NOMO-1 (cell line): ENCODE measurements around the gene C2CD3.
A peak's percentile ranks its signal among the peaks of the same experiment; 100 is the strongest.

ENCODE experiments used
- DNase-seq, 2 experiments: peaks; one replicate each; lab custom pipeline; 2025; ENCODE audit not compliant: unreplicated experiment in 2 of 2; lab: John Stamatoyannopoulos, UW

Gene C2CD3

DNA sequence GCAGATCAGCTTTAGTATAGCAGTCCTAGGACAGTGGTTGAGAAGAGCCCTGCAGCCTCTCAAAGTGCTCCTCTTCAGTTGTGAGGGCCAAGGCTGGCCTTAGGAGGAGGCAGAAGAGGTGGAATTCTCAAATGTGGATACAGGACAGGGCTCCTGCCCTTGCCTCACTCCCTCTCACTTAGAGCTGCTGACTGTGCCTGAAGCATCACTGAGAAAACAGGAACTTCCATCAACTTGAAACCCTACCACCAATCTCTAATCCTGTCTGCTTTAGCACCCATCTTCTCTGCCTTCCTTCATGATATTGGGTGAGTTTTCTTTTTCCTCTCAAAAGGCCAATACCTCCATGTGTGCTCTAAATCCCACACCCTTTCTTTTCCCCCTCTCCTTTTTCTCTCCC is 147.5 kb downstream of the C2CD3 start:
- peak; percentile 22 to 61 for DNase-seq

DNA sequence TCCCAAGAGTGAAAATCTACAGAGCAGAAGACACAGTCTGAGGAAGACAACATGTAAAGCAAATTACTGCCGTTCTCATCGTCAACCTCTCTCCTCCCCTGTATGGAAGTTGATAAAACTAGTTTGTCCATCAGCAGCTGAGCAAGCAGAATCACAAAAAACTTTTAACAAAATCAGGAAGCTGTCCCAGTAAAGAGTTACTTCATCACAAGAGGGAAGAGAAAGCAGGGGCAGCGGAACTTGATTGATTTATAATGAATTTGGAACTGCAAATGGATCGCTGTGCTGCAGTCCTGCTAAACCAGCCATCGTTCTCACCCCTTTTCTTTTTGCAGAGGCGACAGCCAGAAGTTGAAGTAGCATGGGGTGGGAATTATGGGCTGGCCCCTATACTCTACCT is 148.3 kb downstream of the C2CD3 start:
- DNase-seq = peak; percentile 81 to 85

DNA sequence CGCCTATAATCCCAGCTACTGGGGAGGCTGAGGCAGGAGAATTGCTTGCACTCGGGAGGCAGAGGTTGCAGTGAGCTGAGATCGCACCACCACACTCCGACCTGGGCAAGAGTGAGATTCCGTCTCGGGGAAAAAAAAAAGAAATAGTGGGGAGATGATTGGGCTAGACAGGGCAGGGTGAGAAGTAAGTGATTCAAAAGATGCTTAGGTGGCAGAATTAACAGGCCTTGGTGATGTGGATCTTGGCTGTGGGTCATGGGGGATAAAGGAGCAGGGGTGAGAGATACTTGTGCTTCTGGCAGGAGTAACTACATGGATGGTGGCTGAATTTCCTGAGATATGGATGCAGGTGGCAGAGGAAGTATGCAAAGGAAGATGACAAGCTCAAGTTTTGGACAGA is 148.8 kb downstream of the C2CD3 start:
- DNase-seq = no peak

- peak; percentile 49 to 62 for DNase-seq
These were observed 150.3 kb downstream of the C2CD3 start for GRCh38 chr11:74020539-74020938.

GRCh38 chr11:74019860-74020259 is 150.9 kb downstream of the C2CD3 start:
- DNase-seq = no peak

- DNase-seq = no peak
These were observed 151.6 kb downstream of the C2CD3 start for GRCh38 chr11:74019104-74019738.

- peak; percentile 90 to 96 for DNase-seq
These were observed 152.3 kb downstream of the C2CD3 start for GRCh38 chr11:74018331-74019005.

GRCh38 chr11:74017631-74018030 is 153.2 kb downstream of the C2CD3 start:
- no peak for DNase-seq

GRCh38 chr11:74015919-74016684 is 154.7 kb downstream of the C2CD3 start:
- no peak for DNase-seq

DNA sequence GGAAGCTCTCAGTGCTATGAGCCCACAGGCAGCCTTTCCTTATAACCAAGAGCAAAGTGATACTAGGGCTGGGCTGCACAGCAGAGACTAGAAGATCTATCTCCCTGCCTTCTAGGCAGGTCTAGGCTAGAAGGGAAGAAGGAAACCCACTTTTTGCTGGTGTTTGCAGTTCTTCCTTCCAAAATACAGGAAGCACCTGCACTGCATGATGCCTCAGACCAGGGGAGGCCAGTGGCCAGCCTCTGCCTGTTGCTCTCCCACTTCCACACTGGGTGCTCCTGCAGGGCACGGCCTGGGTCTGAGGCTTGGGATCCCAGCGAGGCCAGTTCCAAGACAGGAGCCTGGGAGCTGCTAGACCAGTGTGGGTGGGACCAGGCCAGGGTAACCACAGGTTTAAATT is 155.9 kb downstream of the C2CD3 start:
- DNase-seq = no peak

- no peak for DNase-seq
These were observed 157.7 kb downstream of the C2CD3 start for GRCh38 chr11:74013141-74013540.

- no peak for DNase-seq
These were observed 158.6 kb downstream of the C2CD3 start for GRCh38 chr11:74012074-74012809.

- DNase-seq = no peak
These were observed 159.3 kb downstream of the C2CD3 start for GRCh38 chr11:74011360-74012073.

- DNase-seq = no peak
These were observed 160.2 kb downstream of the C2CD3 start for GRCh38 chr11:74010306-74011300.

- no peak for DNase-seq
These were observed 161.0 kb downstream of the C2CD3 start for GRCh38 chr11:74009675-74010305.

- no peak for DNase-seq
These were observed 161.6 kb downstream of the C2CD3 start for GRCh38 chr11:74009230-74009547.

GRCh38 chr11:74008373-74009229 is 162.2 kb downstream of the C2CD3 start, which contains the start of gene UCP3:
Gene UCP3, minus strand, starts transcription at chr11:74009085. Its CDS starts 2,043 bp downstream, at chr11:74007042.
- no peak for DNase-seq
